HG02759 (cell line): ENCODE results near the gene ADAMTS16.

Experiments
- ATAC-seq: cut with Tn5 transposase; IDR thresholded peaks from one replicate; pipeline ENCODE4 v1.9.1; 2021; ENCODE audit warnings: mild to moderate bottlenecking, moderate library complexity; ENCODE audit not compliant: unreplicated experiment

ADAMTS16 gene

DNA sequence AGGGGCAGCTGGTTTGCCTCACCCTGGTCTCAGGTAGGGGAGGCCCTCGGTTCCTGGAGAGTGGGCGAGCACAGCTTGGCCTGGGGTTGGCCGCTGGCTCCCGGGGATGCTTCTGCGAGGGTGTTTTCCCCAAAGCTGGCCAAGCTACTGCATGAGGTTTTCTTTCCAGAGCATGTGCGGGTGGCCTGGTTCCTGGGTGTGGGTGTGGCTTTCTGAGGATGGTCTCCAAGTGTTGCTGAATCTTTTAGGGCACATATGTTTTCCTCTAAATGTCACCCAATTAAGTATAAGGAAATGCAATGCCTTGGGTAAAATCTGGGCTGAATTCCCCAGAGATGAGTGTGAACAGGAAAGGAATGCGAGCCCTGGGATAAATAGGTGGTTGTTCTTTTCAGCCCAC is 166.6 kb downstream of the ADAMTS16 start:
- no peak for ATAC-seq

DNA sequence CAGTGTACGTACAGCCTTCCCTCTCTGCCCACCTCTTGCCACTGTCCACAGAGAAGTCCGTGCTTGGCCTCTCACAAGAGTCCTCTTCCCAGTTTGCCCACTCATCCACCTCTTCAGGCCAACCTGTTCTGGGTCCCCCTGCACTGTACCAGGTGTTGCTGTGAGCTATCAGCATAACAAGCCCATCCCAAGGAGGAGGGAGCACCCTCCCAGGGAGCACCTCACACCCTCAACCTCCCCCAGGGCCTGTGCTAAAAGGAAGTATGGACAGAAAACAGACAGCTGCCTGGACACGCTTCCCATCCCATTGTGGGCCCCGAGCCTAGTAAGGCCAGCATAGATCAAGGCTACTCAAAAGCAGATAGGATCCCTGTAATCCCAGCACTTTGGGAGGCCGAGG is 168.2 kb downstream of the ADAMTS16 start:
- no peak for ATAC-seq

- ATAC-seq, result no peak
Measured at GRCh38 chr5:5309645-5310044, 169.5 kb downstream of the ADAMTS16 start.

DNA sequence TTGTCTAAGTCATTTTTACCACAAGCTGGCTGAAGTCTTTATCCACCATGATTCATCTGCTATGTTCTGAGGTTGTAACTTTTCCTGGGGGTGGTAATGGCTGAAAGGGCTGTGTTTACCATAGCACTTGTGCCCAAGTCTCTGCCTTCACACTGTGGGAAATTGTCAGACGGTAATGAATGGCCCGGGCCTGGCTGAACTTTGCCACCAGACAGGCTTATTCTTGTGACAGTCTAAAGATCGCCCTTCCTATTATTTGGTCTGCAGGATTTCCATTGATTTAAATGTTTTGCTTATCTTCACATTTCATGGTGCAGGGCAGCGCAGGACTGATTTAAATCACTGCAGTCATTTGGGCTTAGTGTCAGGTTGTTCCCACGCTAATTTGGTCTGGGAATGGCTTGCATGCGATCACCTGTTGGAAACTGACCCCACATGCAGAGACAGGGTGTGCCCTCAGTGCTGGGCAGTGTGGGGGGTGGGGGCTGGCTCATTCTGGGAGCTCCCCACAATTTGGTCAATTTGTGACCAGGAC is 173.0 kb downstream of the ADAMTS16 start:
- no peak for ATAC-seq

DNA sequence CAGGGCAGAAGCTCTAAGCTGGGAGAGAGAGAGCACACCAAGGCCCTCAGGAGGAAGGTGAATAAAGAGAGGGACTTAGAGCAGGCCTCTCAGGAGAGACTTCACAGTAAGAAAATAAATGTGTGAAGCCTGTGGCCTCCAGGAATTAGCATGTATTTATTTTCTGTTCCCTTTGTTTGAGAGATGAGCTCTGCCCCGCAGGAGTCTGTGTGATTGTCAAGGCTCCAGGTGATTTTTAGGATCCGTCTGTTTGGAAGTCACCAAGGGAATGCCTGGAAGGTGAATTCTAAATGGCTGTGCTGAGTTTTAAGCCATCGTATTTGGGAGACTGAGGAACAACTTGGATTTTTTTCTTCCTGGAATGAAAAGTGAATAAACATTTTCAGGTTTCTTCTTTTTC is 174.0 kb downstream of the ADAMTS16 start:
- ATAC-seq, result no peak

DNA sequence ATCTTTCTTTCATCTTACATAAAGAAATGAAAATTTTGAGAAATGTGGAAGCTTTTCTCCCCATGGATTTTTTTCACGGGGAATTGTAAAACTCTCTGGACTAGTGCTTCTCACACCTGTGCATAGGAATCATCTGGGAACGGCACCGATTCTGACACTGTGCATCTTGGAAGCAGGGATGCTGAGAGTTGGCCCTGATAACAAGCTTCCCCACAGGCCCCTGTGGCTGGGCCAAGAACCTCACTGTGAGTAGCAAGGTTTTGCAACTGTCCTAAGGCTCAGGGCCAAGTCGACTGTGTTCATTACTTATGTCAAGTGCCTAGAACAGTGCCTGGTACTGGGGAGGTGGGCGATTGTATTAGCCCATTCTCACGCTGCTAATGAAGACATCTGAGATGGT is 174.5 kb downstream of the ADAMTS16 start:
- ATAC-seq, result no peak

DNA sequence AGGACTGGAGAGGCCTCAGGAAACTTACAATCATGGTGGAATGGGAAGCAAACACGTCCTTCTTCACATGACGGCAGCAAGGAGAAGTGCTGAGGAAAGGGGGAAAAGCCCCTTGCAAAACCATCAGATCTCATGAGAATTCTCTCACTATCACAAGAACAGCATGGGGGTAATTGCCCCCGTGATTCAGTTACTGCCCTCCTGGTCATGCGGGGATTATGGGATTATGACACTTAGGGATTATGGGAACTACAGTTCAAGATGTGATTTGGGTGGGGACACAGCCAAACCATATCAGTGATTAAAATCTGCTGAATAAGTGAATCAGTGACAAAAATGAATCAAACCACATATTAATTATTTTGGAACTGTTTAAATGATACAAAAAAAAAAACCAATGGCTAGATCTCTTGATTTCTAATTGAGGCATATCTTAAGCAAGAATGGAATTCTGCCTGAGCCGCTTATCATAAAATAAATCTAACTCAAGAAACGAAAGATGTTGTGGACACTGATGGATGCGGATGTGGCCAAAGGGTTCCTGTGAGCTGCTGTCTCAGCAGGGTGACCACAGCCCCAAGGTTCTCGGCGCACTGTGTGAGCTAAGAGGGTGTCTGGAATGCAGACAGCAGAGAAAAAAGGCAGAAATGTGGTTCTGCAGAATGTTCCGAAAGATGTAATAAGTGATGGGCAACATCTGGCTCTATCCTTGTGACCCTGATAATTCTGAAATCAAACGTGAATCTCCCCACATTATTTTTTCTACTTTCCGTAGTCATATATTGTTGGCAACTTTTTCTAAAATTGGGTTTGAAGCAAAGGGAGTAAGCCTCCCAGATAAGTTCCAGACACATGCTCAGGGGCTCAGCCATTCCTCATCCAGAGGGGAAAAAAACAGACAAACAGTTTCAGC is 175.2 kb downstream of the ADAMTS16 start:
- ATAC-seq, result no peak

- ATAC-seq, result no peak
Measured at GRCh38 chr5:5316334-5316733, 176.2 kb downstream of the ADAMTS16 start.

DNA sequence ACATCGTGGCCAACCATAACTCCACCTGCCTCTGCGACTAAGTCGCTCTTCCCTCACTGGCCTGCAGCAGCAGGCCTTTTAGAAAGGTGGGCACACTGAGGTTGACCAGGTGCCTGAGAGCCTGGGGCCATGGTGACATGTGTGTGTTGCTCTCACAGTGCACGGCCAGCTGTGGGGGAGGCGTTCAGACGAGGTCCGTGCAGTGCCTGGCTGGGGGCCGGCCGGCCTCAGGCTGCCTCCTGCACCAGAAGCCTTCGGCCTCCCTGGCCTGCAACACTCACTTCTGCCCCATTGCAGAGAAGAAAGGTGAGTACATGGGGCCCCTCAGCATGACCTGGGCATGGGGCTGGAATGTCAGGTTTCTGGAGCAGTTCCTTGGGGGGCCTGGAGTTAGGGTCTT is 177.8 kb downstream of the ADAMTS16 start:
- no peak for ATAC-seq

- no peak for ATAC-seq
Measured at GRCh38 chr5:5318426-5319190, 178.5 kb downstream of the ADAMTS16 start.

DNA sequence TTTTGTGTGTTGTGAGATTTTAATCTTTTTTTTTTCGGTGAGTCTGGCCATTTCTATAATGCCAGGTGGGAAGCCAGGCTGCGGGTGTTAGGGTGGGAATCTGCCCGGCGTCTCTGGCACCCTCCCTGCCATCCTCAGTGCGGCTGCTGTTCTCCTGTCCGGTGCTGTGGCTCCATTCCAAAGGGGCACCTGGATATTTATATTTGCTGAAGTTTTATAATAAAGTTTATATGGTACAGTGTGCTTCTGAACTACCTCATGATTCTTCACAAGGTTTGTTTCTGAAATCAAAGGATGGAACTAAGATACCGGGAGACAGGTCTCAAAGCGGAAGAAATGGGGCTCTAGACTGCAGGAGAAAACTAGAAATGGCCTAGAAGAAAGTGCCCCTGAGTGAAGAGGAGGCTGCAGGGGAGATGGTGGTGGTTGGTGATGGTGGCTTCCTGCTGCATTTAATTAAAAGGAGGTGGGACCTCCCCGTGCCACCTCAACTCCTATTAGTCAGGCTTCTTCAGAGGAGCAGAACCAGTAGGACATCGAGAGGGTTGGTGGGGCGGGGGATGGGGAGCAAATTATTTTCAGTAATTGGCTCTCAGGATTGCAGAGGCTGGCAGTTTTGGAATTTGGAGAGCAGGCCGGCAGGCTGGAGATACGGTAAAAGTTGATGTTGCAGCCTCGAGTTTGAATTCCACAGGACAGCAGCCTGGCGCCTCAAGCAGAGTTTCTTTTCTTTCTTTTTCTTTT is 180.1 kb downstream of the ADAMTS16 start:
- no peak for ATAC-seq

DNA sequence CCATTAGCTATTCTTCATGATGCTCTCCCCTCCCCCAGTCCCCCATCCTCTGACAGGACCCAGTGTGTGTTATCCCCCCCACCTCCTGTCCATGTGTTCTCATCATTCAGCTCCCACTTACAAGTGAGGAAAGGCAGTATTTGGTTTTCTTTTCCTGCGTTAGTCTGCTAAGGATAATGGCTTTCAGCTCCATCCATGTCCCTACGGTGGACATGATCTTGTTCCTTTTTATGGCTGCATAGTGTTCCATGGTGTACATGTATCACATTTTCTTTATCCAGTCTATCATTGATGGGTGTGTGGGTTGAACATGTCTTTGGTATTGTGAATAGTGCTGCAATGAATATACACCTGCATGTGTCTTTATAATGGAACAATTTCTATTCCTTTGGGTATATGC is 181.0 kb downstream of the ADAMTS16 start:
- no peak for ATAC-seq

GRCh38 chr5:5323551-5323950 is 183.4 kb downstream of the ADAMTS16 start:
- no peak for ATAC-seq

DNA sequence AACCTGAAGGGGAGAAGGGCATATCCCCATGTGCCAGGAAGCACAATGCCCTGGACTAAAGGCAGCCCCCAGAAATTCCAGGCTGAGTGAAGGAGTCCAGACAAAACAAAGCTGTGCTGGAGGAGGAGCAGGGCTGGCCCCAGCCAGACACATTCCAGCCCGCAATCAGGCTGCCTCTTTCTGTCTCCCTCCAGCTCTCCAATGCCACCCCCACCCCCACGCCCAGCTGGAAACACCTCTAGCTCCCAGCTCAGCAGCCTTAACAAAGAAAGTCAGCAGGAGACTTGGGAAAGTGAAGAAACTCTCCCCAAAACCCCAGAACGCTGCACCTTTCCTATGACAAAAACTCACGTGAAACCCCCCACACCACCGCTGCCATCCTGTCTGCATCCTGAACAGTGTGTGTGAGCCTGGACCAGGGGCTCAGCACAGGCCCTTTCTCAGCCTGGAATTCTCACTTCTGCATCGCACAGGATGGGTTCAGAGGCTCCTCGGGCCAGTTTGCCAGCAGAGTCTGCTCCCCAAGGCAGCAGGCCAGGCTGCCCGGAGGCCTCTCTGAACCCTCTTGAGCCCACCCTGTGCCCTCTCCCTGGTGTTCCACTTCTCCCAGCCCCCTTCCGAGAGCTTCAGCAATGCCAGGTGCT is 186.1 kb downstream of the ADAMTS16 start:
- ATAC-seq, result no peak

DNA sequence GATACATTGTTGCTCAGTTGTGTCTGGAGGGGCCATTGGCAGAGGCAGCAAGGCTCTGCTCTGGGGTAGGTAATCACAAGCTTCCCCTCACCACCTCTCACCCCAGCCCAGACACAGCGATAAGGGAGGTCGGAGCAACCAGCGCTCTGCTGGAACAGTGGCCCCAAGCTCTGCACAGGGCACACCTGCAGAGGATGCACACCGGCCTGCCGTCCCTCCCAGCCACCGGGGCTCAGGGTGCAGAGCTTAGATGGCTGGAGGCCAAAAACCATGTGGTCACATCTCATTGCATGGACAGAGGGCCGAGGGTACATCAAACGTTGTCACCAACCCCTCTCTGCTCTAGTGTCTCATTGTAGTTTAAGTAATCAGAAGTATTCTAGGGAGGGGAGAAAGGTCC is 187.0 kb downstream of the ADAMTS16 start:
- ATAC-seq, result no peak

DNA sequence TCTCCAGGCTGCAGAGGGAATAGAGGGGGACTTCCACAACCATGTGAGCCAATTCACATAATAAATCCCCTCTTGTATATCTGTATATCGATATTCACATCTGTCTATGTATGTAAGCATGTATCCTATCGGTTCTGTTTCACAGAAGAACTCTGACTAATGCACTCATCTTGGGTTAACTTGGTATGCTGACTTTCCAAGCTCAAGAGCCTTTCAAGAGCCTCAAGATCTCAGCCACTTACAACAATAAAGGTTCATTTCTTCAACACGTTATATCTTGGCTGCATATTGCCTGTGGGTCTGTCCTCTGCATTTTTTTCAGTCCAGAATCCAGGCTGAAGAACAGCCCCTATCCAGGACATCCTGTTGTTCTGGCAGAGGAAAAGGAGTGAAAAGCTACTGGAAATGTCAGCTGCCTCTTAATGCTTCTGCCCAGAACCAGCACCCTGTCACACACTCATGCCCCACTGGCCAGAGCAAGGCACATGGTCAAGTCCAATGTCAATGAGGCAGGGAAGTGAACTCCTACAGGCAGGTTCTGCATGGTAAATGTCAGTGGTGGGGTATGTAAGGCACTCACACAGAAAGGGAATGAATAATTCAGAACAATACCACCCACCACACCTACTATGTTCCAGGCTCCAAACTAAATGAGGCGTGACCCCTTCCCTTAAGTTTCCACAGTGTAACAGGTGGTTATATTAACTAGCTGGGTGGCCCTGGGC is 190.8 kb downstream of the ADAMTS16 start:
- no peak for ATAC-seq

GRCh38 chr5:5331848-5332247 is 191.7 kb downstream of the ADAMTS16 start:
- ATAC-seq, result no peak

GRCh38 chr5:5332287-5332686 is 192.2 kb downstream of the ADAMTS16 start:
- no peak for ATAC-seq

DNA sequence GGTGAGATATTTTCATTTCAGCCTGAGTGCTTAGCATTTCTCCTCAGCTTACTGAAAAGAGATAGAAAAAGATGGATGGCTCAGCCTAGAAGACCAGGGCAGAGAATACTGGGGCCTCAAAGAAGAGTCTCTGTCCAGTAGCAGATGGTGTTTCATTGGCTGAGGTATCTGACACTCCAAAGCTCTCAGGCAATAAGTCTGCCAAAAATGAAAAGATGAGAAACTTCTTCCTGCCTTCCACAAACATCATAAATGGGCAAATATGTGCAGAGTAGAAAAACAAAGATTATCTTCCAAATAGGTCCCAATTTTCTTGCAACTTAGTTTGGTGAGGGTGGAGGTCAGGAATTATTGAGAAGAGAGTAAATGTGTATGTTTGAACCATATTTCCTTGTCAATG is 195.0 kb downstream of the ADAMTS16 start:
- ATAC-seq, result no peak

GRCh38 chr5:5335700-5336264 is 195.7 kb downstream of the ADAMTS16 start:
- no peak for ATAC-seq
